Measurements from ENCODE around the gene PDZRN4. TPM values are rescaled to one million over a fixed set of nuclear protein-coding genes. Genes with fewer than 3 reads are reported as not detected.

The PDZRN4 gene
- polyA plus RNA-seq, 2 of the 4 experiments (the other 2 are of a cell fraction): 0.03 TPM

DNA sequence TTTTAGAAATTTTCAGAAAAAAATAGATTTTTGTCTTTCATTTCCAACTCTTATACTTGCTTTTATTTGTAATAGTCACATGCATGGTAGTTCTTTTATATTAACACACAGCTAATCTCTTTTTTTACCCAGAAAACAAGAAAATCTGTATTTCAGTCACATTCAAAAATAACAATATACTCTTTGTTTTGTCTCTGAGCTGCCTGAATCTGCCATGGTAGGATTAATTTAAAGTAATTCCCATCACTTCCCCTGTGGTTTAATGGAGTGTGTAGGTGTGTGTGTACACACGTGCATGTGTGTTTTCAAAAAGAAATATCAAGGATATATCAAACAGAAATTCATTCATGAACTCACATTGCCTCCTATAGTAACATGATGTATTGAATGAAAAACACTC, 42.6 kb downstream of the PDZRN4 start (continued):
- TF ChIP-seq SMC3 (IDR thresholded peaks at IDR 0.05): no peak
- no peak for TF ChIP-seq JUNB (IDR thresholded peaks at IDR 0.05)
- no peak for TF ChIP-seq SREBF2 (IDR thresholded peaks at IDR 0.05)
- TF ChIP-seq KDM1A (IDR thresholded peaks at IDR 0.05; ENCODE audit: low read depth): no peak
- TF ChIP-seq CBX2 (IDR thresholded peaks at IDR 0.05; ENCODE audit: borderline replicate concordance, low read depth): no peak
- TF ChIP-seq MAZ (IDR thresholded peaks at IDR 0.05; ENCODE audit: borderline replicate concordance, low read depth, low read length): no peak
- TF ChIP-seq ZNF302 (CRISPR knock-in tag; IDR thresholded peaks at IDR 0.05): no peak

DNA sequence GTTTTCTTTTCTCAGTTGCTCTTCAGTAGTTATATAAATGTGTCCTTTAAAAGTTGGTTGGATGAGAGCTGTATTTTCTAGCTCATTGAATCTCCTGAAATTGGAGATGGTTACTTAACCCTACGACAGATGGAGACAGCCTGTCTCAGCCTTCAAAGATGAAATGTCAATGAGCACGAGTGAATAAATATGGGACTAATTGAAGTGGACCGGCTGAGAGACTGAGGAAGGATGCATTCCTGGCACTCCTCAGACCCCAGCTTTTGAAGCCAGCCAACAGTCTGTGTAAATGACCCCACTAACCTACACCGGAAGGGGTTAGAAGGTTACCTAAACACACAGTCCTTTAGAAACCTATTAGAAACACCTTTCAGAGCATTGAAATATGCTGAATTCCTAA, 46.6 kb downstream of the PDZRN4 start:
- POLR2A ChIA-PET: no interaction called here
- Histone ChIP-seq H3K4me2 (no peak overlapping the region), H3K4me3 (no peak overlapping the region), H3K9me3 (no peaks in the 10 kb centered on the region), H3K4me1 (no peaks in the 10 kb centered on the region), H3K27ac (no peak overlapping the region)
- 58% methylated on average over 4 of the region's 4 CpGs for WGBS (ENCODE audit: missing lambda C conversion rate)
- DNase-seq (ENCODE audit: low read depth in 1 of 2, low spot score in 1 of 2): no peak
- FAIRE-seq: no peak
- CTCF ChIA-PET: no interaction called here
- TF ChIP-seq EHF (CRISPR knock-in tag; IDR thresholded peaks at IDR 0.05) (no peak), RARB (CRISPR knock-in tag; IDR thresholded peaks at IDR 0.05) (no peak), ZSCAN20 (CRISPR knock-in tag; IDR thresholded peaks at IDR 0.05) (no peak), NPAS2 (CRISPR knock-in tag; IDR thresholded peaks at IDR 0.05; ENCODE audit: borderline replicate concordance) (no peak), POLR2AphosphoS2 (conservative IDR thresholded peaks at IDR 0.05; ENCODE audit: low read length) (no peak), EP300 (IDR thresholded peaks at IDR 0.05) (no peak), GATA3 (IDR thresholded peaks at IDR 0.05; ENCODE audit: borderline replicate concordance) (no peak), RNF2 (IDR thresholded peaks at IDR 0.05; ENCODE audit: borderline replicate concordance, low read depth) (no peak), MYC (IDR thresholded peaks at IDR 0.05; ENCODE audit: borderline replicate concordance, low read length) (no peak)
- TF ChIP-seq, protein P1, sequence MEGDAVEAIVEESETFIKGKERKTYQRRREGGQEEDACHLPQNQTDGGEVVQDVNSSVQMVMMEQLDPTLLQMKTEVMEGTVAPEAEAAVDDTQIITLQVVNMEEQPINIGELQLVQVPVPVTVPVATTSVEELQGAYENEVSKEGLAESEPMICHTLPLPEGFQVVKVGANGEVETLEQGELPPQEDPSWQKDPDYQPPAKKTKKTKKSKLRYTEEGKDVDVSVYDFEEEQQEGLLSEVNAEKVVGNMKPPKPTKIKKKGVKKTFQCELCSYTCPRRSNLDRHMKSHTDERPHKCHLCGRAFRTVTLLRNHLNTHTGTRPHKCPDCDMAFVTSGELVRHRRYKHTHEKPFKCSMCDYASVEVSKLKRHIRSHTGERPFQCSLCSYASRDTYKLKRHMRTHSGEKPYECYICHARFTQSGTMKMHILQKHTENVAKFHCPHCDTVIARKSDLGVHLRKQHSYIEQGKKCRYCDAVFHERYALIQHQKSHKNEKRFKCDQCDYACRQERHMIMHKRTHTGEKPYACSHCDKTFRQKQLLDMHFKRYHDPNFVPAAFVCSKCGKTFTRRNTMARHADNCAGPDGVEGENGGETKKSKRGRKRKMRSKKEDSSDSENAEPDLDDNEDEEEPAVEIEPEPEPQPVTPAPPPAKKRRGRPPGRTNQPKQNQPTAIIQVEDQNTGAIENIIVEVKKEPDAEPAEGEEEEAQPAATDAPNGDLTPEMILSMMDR (IDR thresholded peaks at IDR 0.05): no peak
- TF ChIP-seq, protein P2, sequence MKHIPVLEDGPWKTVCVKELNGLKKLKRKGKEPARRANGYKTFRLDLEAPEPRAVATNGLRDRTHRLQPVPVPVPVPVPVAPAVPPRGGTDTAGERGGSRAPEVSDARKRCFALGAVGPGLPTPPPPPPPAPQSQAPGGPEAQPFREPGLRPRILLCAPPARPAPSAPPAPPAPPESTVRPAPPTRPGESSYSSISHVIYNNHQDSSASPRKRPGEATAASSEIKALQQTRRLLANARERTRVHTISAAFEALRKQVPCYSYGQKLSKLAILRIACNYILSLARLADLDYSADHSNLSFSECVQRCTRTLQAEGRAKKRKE (CRISPR knock-in tag; IDR thresholded peaks at IDR 0.05; ENCODE audit: low read depth): no peak
- TF ChIP-seq, protein P3, sequence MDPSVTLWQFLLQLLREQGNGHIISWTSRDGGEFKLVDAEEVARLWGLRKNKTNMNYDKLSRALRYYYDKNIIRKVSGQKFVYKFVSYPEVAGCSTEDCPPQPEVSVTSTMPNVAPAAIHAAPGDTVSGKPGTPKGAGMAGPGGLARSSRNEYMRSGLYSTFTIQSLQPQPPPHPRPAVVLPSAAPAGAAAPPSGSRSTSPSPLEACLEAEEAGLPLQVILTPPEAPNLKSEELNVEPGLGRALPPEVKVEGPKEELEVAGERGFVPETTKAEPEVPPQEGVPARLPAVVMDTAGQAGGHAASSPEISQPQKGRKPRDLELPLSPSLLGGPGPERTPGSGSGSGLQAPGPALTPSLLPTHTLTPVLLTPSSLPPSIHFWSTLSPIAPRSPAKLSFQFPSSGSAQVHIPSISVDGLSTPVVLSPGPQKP (IDR thresholded peaks at IDR 0.05; ENCODE audit: low read depth, low read length): no peak
- TF ChIP-seq, protein P4, sequence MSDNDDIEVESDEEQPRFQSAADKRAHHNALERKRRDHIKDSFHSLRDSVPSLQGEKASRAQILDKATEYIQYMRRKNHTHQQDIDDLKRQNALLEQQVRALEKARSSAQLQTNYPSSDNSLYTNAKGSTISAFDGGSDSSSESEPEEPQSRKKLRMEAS (IDR thresholded peaks at IDR 0.05): no peak
- ATAC-seq: no peak

DNA sequence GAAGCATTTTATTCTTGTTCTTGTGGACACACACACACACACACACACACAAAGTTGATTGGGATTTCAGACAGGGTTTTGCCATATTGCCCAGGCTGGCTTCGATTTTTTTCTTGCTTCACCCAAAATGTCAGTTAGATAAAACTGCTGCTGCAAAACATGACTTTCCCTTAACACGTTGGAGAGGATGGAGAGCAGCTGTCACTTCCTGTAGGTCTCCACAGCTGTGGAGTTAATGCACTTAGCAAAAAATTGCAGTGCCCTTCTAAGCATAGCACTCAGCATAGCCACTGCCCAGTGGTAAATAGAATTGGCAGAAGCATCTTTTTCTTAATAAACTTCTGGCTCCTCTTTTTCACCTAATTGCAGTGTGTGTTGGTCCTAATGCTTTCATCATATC, 54.5 kb downstream of the PDZRN4 start:
- no peak overlapping the region for H3K4me2 ChIP-seq
- no peaks in the 10 kb centered on the region for H3K4me1 ChIP-seq
- no peak overlapping the region for H3K27ac ChIP-seq
- H3K9me3 ChIP-seq: no peaks in the 10 kb centered on the region
- ATAC-seq (no peak), DNase-seq (ENCODE audit: low read depth in 1 of 2, low spot score in 1 of 2) (no peak), FAIRE-seq (no peak)
- TF ChIP-seq ZC3H11A (IDR thresholded peaks at IDR 0.05) (no peak), MAZ (IDR thresholded peaks at IDR 0.05; ENCODE audit: borderline replicate concordance, low read depth, low read length) (no peak), BHLHE40 (IDR thresholded peaks at IDR 0.05; ENCODE audit: low read depth, low read length) (no peak), RAD21 (conservative IDR thresholded peaks at IDR 0.05 in 1 of 2, IDR thresholded peaks at IDR 0.05 in 1 of 2) (no peak)
- no peak overlapping the region for H3K4me3 ChIP-seq
- 2% methylated on average over 2 of the region's 2 CpGs for WGBS (ENCODE audit: missing lambda C conversion rate)
- CTCF ChIA-PET: no interaction called here
- POLR2A ChIA-PET: no interaction called here
